ENCODE measurements around the gene BBS9.

Gene BBS9

GRCh38 chr7:33357846-33358245 lies 228.5 kb downstream of the BBS9 start:
- Histone ChIP-seq H3K9ac (ENCODE audit: low read length) (no peak overlapping the region), H3K27ac (ENCODE audit: low read depth, low read length) (no peak overlapping the region), H3K9me2 (replicated peaks; ENCODE audit: insufficient read depth, low read length) (no peaks in the 10 kb centered on the region), H3K36me3 (ENCODE audit: low read length) (no peaks in the 10 kb centered on the region), H3K4me3 (ENCODE audit: insufficient read depth, low read length, poor library complexity, severe bottlenecking) (no peak overlapping the region), H3K27me3 (ENCODE audit: low read length) (no peaks in the 10 kb centered on the region), H3K9me3 (ENCODE audit: insufficient read depth, low read length) (no peaks in the 10 kb centered on the region), H3K79me2 (ENCODE audit: insufficient read depth, low read length) (no peaks in the 10 kb centered on the region), H3K4me2 (ENCODE audit: low read depth, low read length, poor library complexity, severe bottlenecking) (no peak overlapping the region), H4K20me1 (ENCODE audit: low read depth, low read length) (no peaks in the 10 kb centered on the region), H3F3A (ENCODE audit: insufficient read depth) (no peaks in the 10 kb centered on the region), H2AFZ (ENCODE audit: low read depth, low read length, severe bottlenecking) (no peak overlapping the region)
- TF ChIP-seq CTCF (IDR thresholded peaks at IDR 0.05; ENCODE audit: insufficient read depth, low read length, poor library complexity, severe bottlenecking) (no peak), EZH2phosphoT487 (conservative IDR thresholded peaks at IDR 0.05; ENCODE audit: low read length) (no peak)

- H3K4me3 ChIP-seq (ENCODE audit: insufficient read depth, low read length, poor library complexity, severe bottlenecking): no peak overlapping the region
- H2AFZ ChIP-seq (ENCODE audit: low read depth, low read length, severe bottlenecking): no peak overlapping the region
- H3K27me3 ChIP-seq (ENCODE audit: low read length): no peaks in the 10 kb centered on the region
- H3K9me3 ChIP-seq (ENCODE audit: insufficient read depth, low read length): no peaks in the 10 kb centered on the region
- H3K27ac ChIP-seq (ENCODE audit: low read depth, low read length): no peak overlapping the region
- no peaks in the 10 kb centered on the region for H3F3A ChIP-seq (ENCODE audit: insufficient read depth)
- H4K20me1 ChIP-seq (ENCODE audit: low read depth, low read length): no peaks in the 10 kb centered on the region
- no peak overlapping the region for H3K9ac ChIP-seq (ENCODE audit: low read length)
- no peaks in the 10 kb centered on the region; the same call in 1 of the 2 replicates for H3K36me3 ChIP-seq (ENCODE audit: low read length)
- H3K9me2 ChIP-seq (replicated peaks; ENCODE audit: insufficient read depth, low read length): no peaks in the 10 kb centered on the region
- TF ChIP-seq EZH2phosphoT487 (conservative IDR thresholded peaks at IDR 0.05; ENCODE audit: low read length) (no peak), CTCF (IDR thresholded peaks at IDR 0.05; ENCODE audit: insufficient read depth, low read length, poor library complexity, severe bottlenecking) (no peak)
- H3K4me2 ChIP-seq (ENCODE audit: low read depth, low read length, poor library complexity, severe bottlenecking): no peak overlapping the region
- H3K79me2 ChIP-seq (ENCODE audit: insufficient read depth, low read length): no peaks in the 10 kb centered on the region
Measured at GRCh38 chr7:33369888-33370287, 240.5 kb downstream of the BBS9 start.

GRCh38 chr7:33373195-33373594 lies 243.8 kb downstream of the BBS9 start:
- TF ChIP-seq CTCF (IDR thresholded peaks at IDR 0.05; ENCODE audit: insufficient read depth, low read length, poor library complexity, severe bottlenecking) (no peak), EZH2phosphoT487 (conservative IDR thresholded peaks at IDR 0.05; ENCODE audit: low read length) (no peak)
- no peak overlapping the region for H3K4me3 ChIP-seq (ENCODE audit: insufficient read depth, low read length, poor library complexity, severe bottlenecking)
- H3K79me2 ChIP-seq (ENCODE audit: insufficient read depth, low read length): no peaks in the 10 kb centered on the region
- H3K9ac ChIP-seq (ENCODE audit: low read length): no peak overlapping the region
- H4K20me1 ChIP-seq (ENCODE audit: low read depth, low read length): no peaks in the 10 kb centered on the region
- no peaks in the 10 kb centered on the region for H3K27me3 ChIP-seq (ENCODE audit: low read length)
- H3K36me3 ChIP-seq (ENCODE audit: low read length): no peaks in the 10 kb centered on the region; the same call in 1 of the 2 replicates
- no peak overlapping the region for H2AFZ ChIP-seq (ENCODE audit: low read depth, low read length, severe bottlenecking)
- H3F3A ChIP-seq (ENCODE audit: insufficient read depth): no peaks in the 10 kb centered on the region
- H3K9me3 ChIP-seq (ENCODE audit: insufficient read depth, low read length): no peaks in the 10 kb centered on the region
- no peak overlapping the region for H3K27ac ChIP-seq (ENCODE audit: low read depth, low read length)
- H3K4me2 ChIP-seq (ENCODE audit: low read depth, low read length, poor library complexity, severe bottlenecking): no peak overlapping the region
- no peaks in the 10 kb centered on the region for H3K9me2 ChIP-seq (replicated peaks; ENCODE audit: insufficient read depth, low read length)

Measured in SU-DHL-6 (cell line).